ENCODE measurements around the gene PPP1R12C. TPM values are rescaled to one million over a fixed set of nuclear protein-coding genes. Genes with fewer than 3 reads are reported as not detected.

Gene PPP1R12C
- total RNA-seq, 4 donors from 2014 or later = 51.7 to 126 (median 78.7) TPM

DNA sequence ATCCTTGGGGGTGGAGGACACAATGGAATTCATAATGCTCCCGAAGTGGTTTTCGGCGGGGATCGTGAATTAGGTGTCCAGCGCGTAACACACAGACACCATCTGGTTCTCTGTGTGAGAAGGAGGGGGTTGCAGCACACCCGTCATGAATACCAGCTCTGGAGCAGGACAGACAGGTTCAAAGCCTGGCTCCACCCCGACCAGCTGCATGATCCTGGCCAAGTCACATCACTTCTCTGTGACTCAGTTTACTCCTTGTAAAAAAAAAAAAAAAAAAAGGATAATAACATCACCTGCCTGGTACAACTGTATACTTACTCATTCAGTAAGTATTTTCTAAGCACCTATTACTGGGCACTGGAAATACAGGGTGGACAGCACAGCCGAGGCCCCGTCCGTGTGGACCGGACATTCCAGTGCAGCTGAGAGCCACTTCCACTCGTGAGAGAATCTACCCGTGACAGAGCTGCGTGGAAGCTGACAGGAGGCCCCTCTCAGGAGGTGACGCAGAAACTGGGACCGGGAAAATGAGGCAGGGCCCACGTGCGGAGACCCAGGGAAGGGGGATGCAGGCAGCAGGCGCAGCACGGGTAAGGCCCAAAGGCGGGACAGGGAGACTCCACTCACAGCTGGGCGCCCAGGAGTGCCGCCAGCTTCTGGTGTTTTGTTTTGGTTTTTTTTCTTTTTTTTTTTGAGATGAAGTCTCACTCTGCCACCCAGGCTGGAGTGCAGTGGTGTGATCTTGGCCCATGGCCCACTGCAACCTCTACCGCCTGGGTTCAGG lies 66.5 kb downstream of the PPP1R12C start:
- no peaks in the 10 kb centered on the region for H3K4me1 ChIP-seq
- no peaks in the 10 kb centered on the region for H3K27me3 ChIP-seq
- no peak overlapping the region for H3K27ac ChIP-seq
- 95% methylated on average over 25 of the region's 25 CpGs for WGBS
- TF ChIP-seq EP300 (IDR thresholded peaks at IDR 0.05) = no peak
- no peak for TF ChIP-seq POLR2A (IDR thresholded peaks at IDR 0.05)
- no peak for TF ChIP-seq POLR2AphosphoS5 (IDR thresholded peaks at IDR 0.05)
- TF ChIP-seq, protein P1, sequence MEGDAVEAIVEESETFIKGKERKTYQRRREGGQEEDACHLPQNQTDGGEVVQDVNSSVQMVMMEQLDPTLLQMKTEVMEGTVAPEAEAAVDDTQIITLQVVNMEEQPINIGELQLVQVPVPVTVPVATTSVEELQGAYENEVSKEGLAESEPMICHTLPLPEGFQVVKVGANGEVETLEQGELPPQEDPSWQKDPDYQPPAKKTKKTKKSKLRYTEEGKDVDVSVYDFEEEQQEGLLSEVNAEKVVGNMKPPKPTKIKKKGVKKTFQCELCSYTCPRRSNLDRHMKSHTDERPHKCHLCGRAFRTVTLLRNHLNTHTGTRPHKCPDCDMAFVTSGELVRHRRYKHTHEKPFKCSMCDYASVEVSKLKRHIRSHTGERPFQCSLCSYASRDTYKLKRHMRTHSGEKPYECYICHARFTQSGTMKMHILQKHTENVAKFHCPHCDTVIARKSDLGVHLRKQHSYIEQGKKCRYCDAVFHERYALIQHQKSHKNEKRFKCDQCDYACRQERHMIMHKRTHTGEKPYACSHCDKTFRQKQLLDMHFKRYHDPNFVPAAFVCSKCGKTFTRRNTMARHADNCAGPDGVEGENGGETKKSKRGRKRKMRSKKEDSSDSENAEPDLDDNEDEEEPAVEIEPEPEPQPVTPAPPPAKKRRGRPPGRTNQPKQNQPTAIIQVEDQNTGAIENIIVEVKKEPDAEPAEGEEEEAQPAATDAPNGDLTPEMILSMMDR (IDR thresholded peaks at IDR 0.05) = no peak
- H3K4me3 ChIP-seq = no peak overlapping the region
- H3K36me3 ChIP-seq = peaks cover 88% of the 10 kb centered on the region
- no peaks in the 10 kb centered on the region for H3K9me3 ChIP-seq
- DNase-seq (ENCODE audit: low spot score in 2 of 2) = no peak

DNA sequence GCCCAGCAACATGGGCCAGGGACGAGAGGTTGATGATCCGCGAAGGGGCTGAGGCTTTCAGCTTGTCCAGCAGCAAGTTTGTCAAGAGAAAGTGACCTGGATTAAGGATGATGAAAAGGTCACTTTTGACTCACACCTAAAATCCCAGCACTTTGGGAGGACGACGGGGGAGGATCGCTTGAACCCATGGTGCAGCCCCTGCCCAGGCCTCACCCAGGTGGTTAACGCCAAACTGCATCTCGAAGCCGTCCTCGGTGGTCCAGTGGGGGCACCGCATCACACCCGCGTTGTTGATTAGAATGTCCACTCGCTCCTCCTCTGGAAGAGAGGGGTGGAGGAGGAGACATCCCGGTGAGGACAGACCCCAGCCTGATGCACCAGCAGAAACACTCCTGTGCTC lies 69.0 kb downstream of the PPP1R12C start:
- DNase-seq (ENCODE audit: low spot score in 2 of 2) = no peak
- TF ChIP-seq, protein P1 (IDR thresholded peaks at IDR 0.05) = no peak
- TF ChIP-seq POLR2A (IDR thresholded peaks at IDR 0.05) = no peak
- TF ChIP-seq POLR2AphosphoS5 (IDR thresholded peaks at IDR 0.05) = no peak
- no peak for TF ChIP-seq EP300 (IDR thresholded peaks at IDR 0.05)
- H3K4me1 ChIP-seq = no peaks in the 10 kb centered on the region
- WGBS = 96% methylated on average over 15 of the region's 15 CpGs
- H3K27ac ChIP-seq = no peak overlapping the region
- no peaks in the 10 kb centered on the region for H3K27me3 ChIP-seq
- H3K4me3 ChIP-seq = no peak overlapping the region
- no peaks in the 10 kb centered on the region for H3K9me3 ChIP-seq
- peaks cover 88% of the 10 kb centered on the region for H3K36me3 ChIP-seq

DNA sequence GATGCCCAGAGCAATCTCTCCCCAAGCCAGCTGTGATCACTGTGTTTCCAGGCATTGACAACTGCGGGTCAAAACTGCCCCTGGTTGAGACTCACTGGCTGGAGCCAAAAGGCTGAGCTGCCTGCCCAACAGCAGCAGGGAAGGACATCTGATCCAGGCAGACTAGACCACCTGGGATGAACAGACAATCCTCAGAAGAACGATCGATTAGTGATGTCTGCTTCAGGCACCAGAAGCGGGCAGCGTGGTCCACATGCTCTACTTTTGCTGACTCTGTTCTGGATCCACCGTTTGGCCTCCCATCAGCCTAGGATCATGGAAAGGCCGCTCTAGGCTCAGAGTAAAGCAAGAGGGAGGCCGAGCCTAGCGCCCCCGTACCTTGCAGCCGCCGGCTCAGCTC lies 69.5 kb downstream of the PPP1R12C start:
- Histone ChIP-seq H3K4me3 (no peak overlapping the region), H3K4me1 (no peaks in the 10 kb centered on the region), H3K9me3 (no peaks in the 10 kb centered on the region), H3K27ac (no peak overlapping the region), H3K27me3 (no peaks in the 10 kb centered on the region), H3K36me3 (peaks cover 88% of the 10 kb centered on the region)
- TF ChIP-seq EP300 (IDR thresholded peaks at IDR 0.05) = no peak
- TF ChIP-seq, protein P1 (IDR thresholded peaks at IDR 0.05) = no peak
- TF ChIP-seq POLR2AphosphoS5 (IDR thresholded peaks at IDR 0.05) = no peak
- TF ChIP-seq POLR2A (IDR thresholded peaks at IDR 0.05) = no peak
- WGBS = 96% methylated on average over 10 of the region's 12 CpGs
- no peak for DNase-seq (ENCODE audit: low spot score in 2 of 2)

DNA sequence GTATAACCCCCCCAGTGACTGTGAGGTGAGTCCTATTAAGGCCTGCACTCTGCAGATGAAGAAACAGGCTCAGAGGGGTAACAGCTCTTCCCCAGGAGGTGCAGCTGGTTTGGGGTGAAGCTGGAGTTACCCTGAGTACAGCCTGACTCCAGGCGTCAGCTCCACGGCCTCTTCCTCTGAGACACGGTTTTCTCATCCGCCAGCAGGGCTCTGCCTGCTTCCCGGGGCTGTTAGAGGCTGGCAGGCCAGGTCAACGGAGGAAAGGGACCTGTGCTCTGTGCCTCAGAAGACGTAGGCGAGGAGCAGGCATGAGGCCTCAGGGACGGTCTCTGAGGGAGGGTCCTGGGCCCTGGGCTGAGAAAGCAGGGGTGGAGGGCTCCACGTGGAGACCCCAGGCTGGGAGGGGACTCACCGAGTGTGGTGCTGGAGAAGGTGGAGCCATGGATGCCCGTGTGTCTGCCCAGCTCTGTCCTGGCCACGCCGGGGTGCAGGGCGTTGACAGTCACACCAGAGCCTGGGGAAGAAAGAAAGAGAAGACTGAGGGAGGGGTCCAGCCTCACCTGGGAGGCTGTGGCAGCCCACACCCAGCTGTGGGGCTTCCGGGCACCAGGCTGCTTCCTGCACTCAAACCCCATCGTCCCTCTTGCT lies 70.3 kb downstream of the PPP1R12C start:
- Histone ChIP-seq H3K4me1 (no peaks in the 10 kb centered on the region), H3K9me3 (no peaks in the 10 kb centered on the region), H3K4me3 (no peak overlapping the region), H3K36me3 (peaks cover 88% of the 10 kb centered on the region), H3K27ac (no peak overlapping the region), H3K27me3 (no peaks in the 10 kb centered on the region)
- whole genome bisulfite sequencing = 87% methylated on average over 3 of the region's 17 CpGs
- DNase-seq (ENCODE audit: low spot score in 2 of 2) = no peak
- TF ChIP-seq POLR2AphosphoS5 (IDR thresholded peaks at IDR 0.05) (no peak), POLR2A (IDR thresholded peaks at IDR 0.05) (no peak), EP300 (IDR thresholded peaks at IDR 0.05) (no peak)
- TF ChIP-seq, protein P1 (IDR thresholded peaks at IDR 0.05) = no peak
